Testis (tissue), 2 donors: Measurements from ENCODE around the gene SEC24D.

ENCODE experiments used
- POLR2A ChIP-seq: fragments of 450-650 bp; IDR thresholded peaks from one replicate; pipeline ENCODE4 v1.6.1; 2017; ENCODE audit warnings: antibody characterized with exemption, mild to moderate bottlenecking, moderate library complexity
- TF ChIP-seq, protein P1 (sequence below), 3 experiments: fragments of 450-650 bp in 2 of 3; fragments of 200-600 bp in 1 of 3; sonication (generic) in 1 of 3; IDR thresholded peaks; one replicate each; pipeline ENCODE4 v1.5.1; 2016 to 2019; ENCODE audit warnings: antibody characterized with exemption in 3 of 3, mild to moderate bottlenecking in 2 of 3, moderate library complexity in 1 of 3

DNA sequence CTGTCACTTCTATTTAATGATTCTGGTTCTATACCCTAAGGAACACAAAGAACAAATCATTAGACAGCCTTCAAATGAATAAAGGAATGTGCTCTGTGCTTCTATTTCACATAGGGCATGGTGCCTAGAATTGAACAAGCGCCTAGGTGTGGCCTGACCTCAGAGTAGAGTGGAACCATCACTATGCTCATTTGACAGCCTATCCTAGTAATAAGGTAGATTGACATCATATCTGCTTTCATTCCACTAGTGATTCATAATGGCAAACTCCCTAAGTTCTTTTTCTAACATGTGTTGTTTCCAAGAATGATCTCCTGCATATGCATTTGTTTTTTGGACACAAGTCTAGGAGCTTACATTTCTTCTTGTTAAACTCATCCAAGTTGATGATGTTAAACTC, 114.2 kb downstream of the SEC24D start:
- TF ChIP-seq, protein P1, sequence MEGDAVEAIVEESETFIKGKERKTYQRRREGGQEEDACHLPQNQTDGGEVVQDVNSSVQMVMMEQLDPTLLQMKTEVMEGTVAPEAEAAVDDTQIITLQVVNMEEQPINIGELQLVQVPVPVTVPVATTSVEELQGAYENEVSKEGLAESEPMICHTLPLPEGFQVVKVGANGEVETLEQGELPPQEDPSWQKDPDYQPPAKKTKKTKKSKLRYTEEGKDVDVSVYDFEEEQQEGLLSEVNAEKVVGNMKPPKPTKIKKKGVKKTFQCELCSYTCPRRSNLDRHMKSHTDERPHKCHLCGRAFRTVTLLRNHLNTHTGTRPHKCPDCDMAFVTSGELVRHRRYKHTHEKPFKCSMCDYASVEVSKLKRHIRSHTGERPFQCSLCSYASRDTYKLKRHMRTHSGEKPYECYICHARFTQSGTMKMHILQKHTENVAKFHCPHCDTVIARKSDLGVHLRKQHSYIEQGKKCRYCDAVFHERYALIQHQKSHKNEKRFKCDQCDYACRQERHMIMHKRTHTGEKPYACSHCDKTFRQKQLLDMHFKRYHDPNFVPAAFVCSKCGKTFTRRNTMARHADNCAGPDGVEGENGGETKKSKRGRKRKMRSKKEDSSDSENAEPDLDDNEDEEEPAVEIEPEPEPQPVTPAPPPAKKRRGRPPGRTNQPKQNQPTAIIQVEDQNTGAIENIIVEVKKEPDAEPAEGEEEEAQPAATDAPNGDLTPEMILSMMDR (IDR thresholded peaks at IDR 0.05): no peak
- no peak for TF ChIP-seq POLR2A
